ENCODE data around the gene ARHGEF9. TPM values are rescaled to one million over a fixed set of nuclear protein-coding genes. Genes with fewer than 3 reads are reported as not detected.
A peak's percentile ranks its signal among the peaks of the same experiment; 100 is the strongest.

ARHGEF9 gene
- 10 to 100 TPM; 18.1 to 20.9 TPM for total RNA-seq

GRCh38 chrX:63784902-63785707 is at the start of gene ARHGEF9:
TSS of gene ARHGEF9 (minus strand) at chrX:63785214. CDS start at chrX:63785145, 69 bp downstream.

Small RNAs within 50 kb of the gene (microRNA-seq; reads per million reads assigned to microRNA genes)
- 2.5 reads per million, percentile 9 among the genes with 10 or more reads in this experiment for gene MIR1468 (ENCODE audit: borderline microRNAs expressed, borderline replicate concordance)
